MM.1S (cell line): ENCODE results near the gene GNAS-AS1.

Experiments
- DNase-seq: peaks from one replicate; pipeline ENCODE4 v3.0.0-alpha.2; 2015
- H2AFZ ChIP-seq: fragments of 300-600 bp; sonication (generic); 2 replicates; pipeline ENCODE4 v1.6.0; 2016; ENCODE audit warnings: antibody characterized with exemption, low read length
- H3F3A ChIP-seq: fragments of 300-600 bp; sonication (generic); 2 replicates; pipeline ENCODE4 v1.6.1; 2016; ENCODE audit warnings: mild to moderate bottlenecking, antibody characterized with exemption, low read length, moderate library complexity, mixed read lengths; ENCODE audit not compliant: insufficient read depth
- H3K27ac ChIP-seq: fragments of 300-600 bp; sonication (generic); 2 replicates; pipeline ENCODE4 v1.5.1; 2016; ENCODE audit warnings: mild to moderate bottlenecking, low read length
- H3K27me3 ChIP-seq: fragments of 300-600 bp; sonication (generic); replicated peaks from 2 replicates; pipeline ENCODE4 v1.6.0; 2016; ENCODE audit warnings: low read length; ENCODE audit not compliant: insufficient read depth
- H3K36me3 ChIP-seq: fragments of 300-600 bp; sonication (generic); replicated peaks from 2 replicates; pipeline ENCODE4 v1.6.1; 2016; ENCODE audit warnings: mild to moderate bottlenecking, low read length, mixed read lengths; ENCODE audit not compliant: insufficient read depth
- H3K4me1 ChIP-seq: fragments of 300-600 bp; sonication (generic); 2 replicates; pipeline ENCODE4 v1.6.1; 2016; ENCODE audit warnings: low read length, mixed read lengths
- H3K4me2 ChIP-seq: fragments of 300-600 bp; sonication (generic); 2 replicates; pipeline ENCODE4 v1.6.0; 2016; ENCODE audit warnings: low read depth, low read length
- H3K4me3 ChIP-seq: fragments of 300-600 bp; sonication (generic); 2 replicates; pipeline ENCODE4 v1.5.1; 2016; ENCODE audit warnings: low read length, mixed read lengths
- H3K79me2 ChIP-seq: fragments of 300-600 bp; sonication (generic); 2 replicates; pipeline ENCODE4 v1.6.1; 2016; ENCODE audit warnings: mixed run types, low read length, mixed read lengths
- H3K9ac ChIP-seq: fragments of 300-600 bp; sonication (generic); 2 replicates; pipeline ENCODE4 v1.6.1; 2016; ENCODE audit warnings: low read length, mixed read lengths
- H3K9me2 ChIP-seq: fragments of 300-600 bp; sonication (generic); replicated peaks from 2 replicates; pipeline ENCODE4 v1.6.1; 2016; ENCODE audit warnings: mild to moderate bottlenecking, low read length, mixed read lengths; ENCODE audit not compliant: insufficient read depth
- H3K9me3 ChIP-seq: fragments of 300-600 bp; sonication (generic); replicated peaks from 2 replicates; pipeline ENCODE4 v1.6.1; 2016; ENCODE audit warnings: mild to moderate bottlenecking, low read length, mixed read lengths; ENCODE audit not compliant: insufficient read depth
- H4K20me1 ChIP-seq: fragments of 300-600 bp; sonication (generic); 2 replicates; pipeline ENCODE4 v1.6.1; 2016; ENCODE audit warnings: mild to moderate bottlenecking, low read length, moderate library complexity, mixed read lengths; ENCODE audit not compliant: insufficient read depth
- EZH2 ChIP-seq: fragments of 300-600 bp; sonication (generic); optimal IDR thresholded peaks from 2 replicates; pipeline ENCODE3; 2017; ENCODE audit warnings: low read depth, mild to moderate bottlenecking, antibody characterized with exemption, low read length, mixed read lengths
- EZH2phosphoT487 ChIP-seq: fragments of 300-600 bp; sonication (generic); IDR thresholded peaks from 2 replicates; pipeline ENCODE4 v1.6.1; 2018; ENCODE audit warnings: antibody characterized with exemption, low read length
- TF ChIP-seq, protein P1 (sequence below): fragments of 300-600 bp; sonication (generic); IDR thresholded peaks from 2 replicates; pipeline ENCODE4 v1.5.1; 2016; ENCODE audit warnings: antibody characterized with exemption, low read length, mixed read lengths

Gene GNAS-AS1

GRCh38 chr20:58882704-58883089, 32.0 kb upstream of the GNAS-AS1 start:
- no peak for DNase-seq
- H3K4me2 ChIP-seq, result no peak overlapping the region
- no peak overlapping the region for H3K9ac ChIP-seq
- no peak overlapping the region for H3K27ac ChIP-seq
- no peaks in the 10 kb centered on the region for H3K36me3 ChIP-seq
- H3K27me3 ChIP-seq, result no peaks in the 10 kb centered on the region
- peaks cover 33% of the 10 kb centered on the region for H3K4me1 ChIP-seq
- no peak overlapping the region for H2AFZ ChIP-seq
- TF ChIP-seq, protein P1, sequence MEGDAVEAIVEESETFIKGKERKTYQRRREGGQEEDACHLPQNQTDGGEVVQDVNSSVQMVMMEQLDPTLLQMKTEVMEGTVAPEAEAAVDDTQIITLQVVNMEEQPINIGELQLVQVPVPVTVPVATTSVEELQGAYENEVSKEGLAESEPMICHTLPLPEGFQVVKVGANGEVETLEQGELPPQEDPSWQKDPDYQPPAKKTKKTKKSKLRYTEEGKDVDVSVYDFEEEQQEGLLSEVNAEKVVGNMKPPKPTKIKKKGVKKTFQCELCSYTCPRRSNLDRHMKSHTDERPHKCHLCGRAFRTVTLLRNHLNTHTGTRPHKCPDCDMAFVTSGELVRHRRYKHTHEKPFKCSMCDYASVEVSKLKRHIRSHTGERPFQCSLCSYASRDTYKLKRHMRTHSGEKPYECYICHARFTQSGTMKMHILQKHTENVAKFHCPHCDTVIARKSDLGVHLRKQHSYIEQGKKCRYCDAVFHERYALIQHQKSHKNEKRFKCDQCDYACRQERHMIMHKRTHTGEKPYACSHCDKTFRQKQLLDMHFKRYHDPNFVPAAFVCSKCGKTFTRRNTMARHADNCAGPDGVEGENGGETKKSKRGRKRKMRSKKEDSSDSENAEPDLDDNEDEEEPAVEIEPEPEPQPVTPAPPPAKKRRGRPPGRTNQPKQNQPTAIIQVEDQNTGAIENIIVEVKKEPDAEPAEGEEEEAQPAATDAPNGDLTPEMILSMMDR, result no peak
- no peak for TF ChIP-seq EZH2phosphoT487
- no peak for TF ChIP-seq EZH2
- peaks cover 24% of the 10 kb centered on the region for H3F3A ChIP-seq
- H3K9me2 ChIP-seq, result no peaks in the 10 kb centered on the region
- no peaks in the 10 kb centered on the region for H4K20me1 ChIP-seq
- no peak overlapping the region for H3K4me3 ChIP-seq
- no peaks in the 10 kb centered on the region for H3K9me3 ChIP-seq
- peaks cover 2% of the 10 kb centered on the region; the same call in 1 of the 2 replicates for H3K79me2 ChIP-seq

GRCh38 chr20:58880994-58881752, 30.5 kb upstream of the GNAS-AS1 start:
- Histone ChIP-seq H3K4me1 (peaks cover 18% of the 10 kb centered on the region), H3K4me3 (no peak overlapping the region), H4K20me1 (no peaks in the 10 kb centered on the region), H2AFZ (no peak overlapping the region), H3K79me2 (no peaks in the 10 kb centered on the region), H3K9me3 (no peaks in the 10 kb centered on the region), H3K9ac (no peak overlapping the region), H3F3A (peaks cover 9% of the 10 kb centered on the region), H3K27me3 (no peaks in the 10 kb centered on the region), H3K9me2 (no peaks in the 10 kb centered on the region), H3K4me2 (no peak overlapping the region), H3K27ac (no peak overlapping the region), H3K36me3 (no peaks in the 10 kb centered on the region)
- no peak for DNase-seq
- TF ChIP-seq, protein P1, result peak; percentile 32
- no peak for TF ChIP-seq EZH2

GRCh38 chr20:58880441-58880840, 29.7 kb upstream of the GNAS-AS1 start:
- peaks cover 3% of the 10 kb centered on the region; the same call in 1 of the 2 replicates for H3F3A ChIP-seq
- H3K4me3 ChIP-seq, result no peak overlapping the region
- H3K36me3 ChIP-seq, result no peaks in the 10 kb centered on the region
- peaks cover 12% of the 10 kb centered on the region for H3K4me1 ChIP-seq
- H3K79me2 ChIP-seq, result no peaks in the 10 kb centered on the region
- H3K9ac ChIP-seq, result no peak overlapping the region
- H3K9me2 ChIP-seq, result no peaks in the 10 kb centered on the region
- no peak overlapping the region for H3K27ac ChIP-seq
- H3K27me3 ChIP-seq, result no peaks in the 10 kb centered on the region
- no peaks in the 10 kb centered on the region for H4K20me1 ChIP-seq
- no peaks in the 10 kb centered on the region for H3K9me3 ChIP-seq
- DNase-seq, result no peak
- H3K4me2 ChIP-seq, result no peak overlapping the region
- TF ChIP-seq EZH2phosphoT487 (no peak), EZH2 (no peak)
- TF ChIP-seq, protein P1, result no peak
- H2AFZ ChIP-seq, result no peak overlapping the region
